ENCODE measurements around the gene GOLGA6L2. TPM values are rescaled to one million over a fixed set of nuclear protein-coding genes. Genes with fewer than 3 reads are reported as not detected.

The GOLGA6L2 gene
- total RNA-seq, 5 donors from 2014 or later (not counting 1 experiment from before 2014, with no cell fraction given) = not detected

DNA sequence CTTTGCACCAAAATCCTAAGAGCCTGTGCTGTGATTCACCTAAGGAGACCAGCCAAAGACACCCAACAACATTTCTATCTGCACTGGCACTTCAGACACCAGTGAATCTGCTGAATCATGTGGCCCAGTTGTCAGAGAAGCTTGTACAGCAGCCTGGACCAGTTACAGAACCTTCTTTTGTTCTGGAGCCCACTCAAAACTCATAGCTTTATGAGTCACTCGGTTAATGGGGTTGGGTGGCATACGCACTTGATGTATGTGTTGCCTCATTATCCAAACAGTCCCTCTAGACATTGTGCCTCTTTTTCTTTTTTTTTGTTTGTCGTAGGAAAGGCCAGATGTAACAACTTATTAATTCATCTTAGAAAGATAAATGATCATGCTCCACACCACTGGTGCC lies 25.6 kb upstream of the GOLGA6L2 start:
- ChIA-PET CTCF (no interaction called here), POLR2A (no interaction called here)
- Mint-ChIP-seq H3K9me3 (no peaks in the 10 kb centered on the region), H3K27ac (no peak overlapping the region), H3K36me3 (no peaks in the 10 kb centered on the region), H3K4me1 (no peaks in the 10 kb centered on the region), H3K4me3 (no peak overlapping the region), H3K27me3 (peaks cover 3 to 9% of the 10 kb centered on the region in 2 donors)
- Histone ChIP-seq H3K27ac (ENCODE audit: low read length) (no peak overlapping the region), H3K4me1 (ENCODE audit: control insufficient read depth in 1 of 2, extremely low read depth in 1 of 2, insufficient read depth in 2 of 2, low read length in 2 of 2) (no peaks in the 10 kb centered on the region), H3K27me3 (replicated peaks in 1 of 2; ENCODE audit: control insufficient read depth in 2 of 2, extremely low read depth in 1 of 2, insufficient read depth in 2 of 2, low read length in 1 of 2) (peaks cover 0 to 3% of the 10 kb centered on the region in 2 experiments), H3K9me3 (no peaks in the 10 kb centered on the region), H3K4me3 (ENCODE audit: control insufficient read depth in 1 of 2, extremely low read depth in 1 of 2, low read length in 1 of 2) (no peak overlapping the region), H3K36me3 (ENCODE audit: control insufficient read depth in 2 of 2, extremely low read depth in 1 of 2, insufficient read depth in 1 of 2, low read length in 1 of 2) (no peaks in the 10 kb centered on the region)
- DNase-seq (no peak), ATAC-seq (replicated peaks in 1 of 4) (no peak)
- no CpG with 5 or more reads among the region's 3 CpGs for WGBS (ENCODE audit: insufficient coverage)

- DNase-seq = no peak
Observed at GRCh38 chr15:23472033-23472432, 25.0 kb upstream of the GOLGA6L2 start.

DNA sequence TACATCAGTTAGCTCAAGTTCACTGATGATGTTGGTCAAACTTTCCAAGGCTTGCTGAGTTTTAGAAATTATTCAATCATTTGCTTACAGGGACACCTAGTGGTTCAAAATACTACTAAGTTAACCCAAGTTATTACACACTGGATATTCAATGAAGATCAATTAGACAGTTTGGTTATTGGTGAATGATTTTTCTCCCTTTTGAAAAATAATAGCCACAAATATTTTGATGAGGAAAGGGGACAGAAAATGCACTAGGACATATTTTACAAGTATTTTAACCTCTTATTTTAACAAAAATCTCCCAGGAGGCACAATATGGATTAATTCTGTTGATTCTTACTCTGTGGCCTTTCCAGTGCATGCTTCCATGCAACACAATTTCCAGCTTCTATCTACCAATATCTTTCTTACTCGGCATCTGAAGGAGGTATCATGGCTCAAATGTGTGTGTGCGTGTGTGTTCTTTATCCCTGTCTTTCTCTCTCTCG lies 20.1 kb upstream of the GOLGA6L2 start:
- DNase-seq = peak in 1 of 35 experiments; percentile 2

More at GRCh38 chr15:23472033-23472432, 25.0 kb upstream of the GOLGA6L2 start:
- Mint-ChIP-seq H3K9me3 (no peaks in the 10 kb centered on the region), H3K27ac (no peak overlapping the region), H3K4me3 (no peak overlapping the region), H3K4me1 (no peaks in the 10 kb centered on the region), H3K36me3 (no peaks in the 10 kb centered on the region), H3K27me3 (peaks cover 3 to 9% of the 10 kb centered on the region in 2 donors)
- no CpG with 5 or more reads among the region's 1 CpG for WGBS (ENCODE audit: insufficient coverage)
- no peaks in the 10 kb centered on the region for H3K9me3 ChIP-seq
- H3K27ac ChIP-seq (ENCODE audit: low read length) = no peak overlapping the region
- ChIA-PET CTCF (no interaction called here), POLR2A (no interaction called here)
- no peak overlapping the region for H3K4me3 ChIP-seq (ENCODE audit: control insufficient read depth in 1 of 2, extremely low read depth in 1 of 2, low read length in 1 of 2)
- no peaks in the 10 kb centered on the region for H3K36me3 ChIP-seq (ENCODE audit: control insufficient read depth in 2 of 2, extremely low read depth in 1 of 2, insufficient read depth in 1 of 2, low read length in 1 of 2)
- H3K4me1 ChIP-seq (ENCODE audit: control insufficient read depth in 1 of 2, extremely low read depth in 1 of 2, insufficient read depth in 2 of 2, low read length in 2 of 2) = no peaks in the 10 kb centered on the region
- H3K27me3 ChIP-seq (replicated peaks in 1 of 2; ENCODE audit: control insufficient read depth in 2 of 2, extremely low read depth in 1 of 2, insufficient read depth in 2 of 2, low read length in 1 of 2) = peaks cover 0 to 3% of the 10 kb centered on the region in 2 experiments
- ATAC-seq (replicated peaks in 1 of 4) = no peak

GRCh38 chr15:23457890-23458289 lies 10.8 kb upstream of the GOLGA6L2 start:
- H3K36me3 Mint-ChIP-seq = no peaks in the 10 kb centered on the region
- POLR2A ChIA-PET = no interaction called here

More for the DNA sequence above, 20.1 kb upstream of the GOLGA6L2 start:
- ChIA-PET CTCF (interaction anchor here in 1 of 2 donors (0.7 kb wide), 1 partner anchor 57 kb away, joined by 3 read pairs; no protein-coding TSS in a partner anchor), POLR2A (no interaction called here)
- Histone ChIP-seq H3K4me3 (ENCODE audit: control insufficient read depth in 1 of 2, extremely low read depth in 1 of 2, low read length in 1 of 2) (no peak overlapping the region), H3K27me3 (replicated peaks in 1 of 2; ENCODE audit: control insufficient read depth in 2 of 2, extremely low read depth in 1 of 2, insufficient read depth in 2 of 2, low read length in 1 of 2) (peaks cover 0 to 6% of the 10 kb centered on the region in 2 experiments), H3K9me3 (no peaks in the 10 kb centered on the region), H3K4me1 (ENCODE audit: control insufficient read depth in 1 of 2, extremely low read depth in 1 of 2, insufficient read depth in 2 of 2, low read length in 2 of 2) (no peaks in the 10 kb centered on the region), H3K36me3 (ENCODE audit: control insufficient read depth in 2 of 2, extremely low read depth in 1 of 2, insufficient read depth in 1 of 2, low read length in 1 of 2) (no peaks in the 10 kb centered on the region), H3K27ac (ENCODE audit: low read length) (no peak overlapping the region)
- no CpG with 5 or more reads among the region's 3 CpGs for WGBS (ENCODE audit: insufficient coverage)
- peaks cover 6 to 7% of the 10 kb centered on the region in 2 donors for H3K27me3 Mint-ChIP-seq
- H3K27ac Mint-ChIP-seq = no peak overlapping the region
- H3K36me3 Mint-ChIP-seq = no peaks in the 10 kb centered on the region
- H3K9me3 Mint-ChIP-seq = no peaks in the 10 kb centered on the region
- no peak overlapping the region for H3K4me3 Mint-ChIP-seq
- H3K4me1 Mint-ChIP-seq = no peaks in the 10 kb centered on the region
- ATAC-seq (replicated peaks in 1 of 4) = no peak

GRCh38 chr15:23446215-23447106 lies 582 bp downstream of the GOLGA6L2 start:
- Histone ChIP-seq H3K4me3 (ENCODE audit: control insufficient read depth in 1 of 2, extremely low read depth in 1 of 2, low read length in 1 of 2) (no peak overlapping the region), H3K9me3 (no peaks in the 10 kb centered on the region), H3K27ac (ENCODE audit: low read length) (no peak overlapping the region), H3K36me3 (ENCODE audit: control insufficient read depth in 2 of 2, extremely low read depth in 1 of 2, insufficient read depth in 1 of 2, low read length in 1 of 2) (no peaks in the 10 kb centered on the region), H3K27me3 (replicated peaks in 1 of 2; ENCODE audit: control insufficient read depth in 2 of 2, extremely low read depth in 1 of 2, insufficient read depth in 2 of 2, low read length in 1 of 2) (peaks cover 0 to 2% of the 10 kb centered on the region in 2 experiments), H3K4me1 (ENCODE audit: control insufficient read depth in 1 of 2, extremely low read depth in 1 of 2, insufficient read depth in 2 of 2, low read length in 2 of 2) (no peaks in the 10 kb centered on the region)
- DNase-seq (no peak), ATAC-seq (replicated peaks in 1 of 4) (no peak)
- ChIA-PET CTCF (no interaction called here), POLR2A (no interaction called here)
- Mint-ChIP-seq H3K9me3 (no peaks in the 10 kb centered on the region), H3K4me3 (no peak overlapping the region), H3K4me1 (no peaks in the 10 kb centered on the region), H3K36me3 (no peaks in the 10 kb centered on the region), H3K27me3 (peaks cover 4 to 7% of the 10 kb centered on the region in 2 donors), H3K27ac (no peak overlapping the region)
- 82% methylated on average over 10 of the region's 15 CpGs for WGBS (ENCODE audit: insufficient coverage)

More at GRCh38 chr15:23457890-23458289, 10.8 kb upstream of the GOLGA6L2 start:
- no peaks in the 10 kb centered on the region for H3K9me3 Mint-ChIP-seq
- DNase-seq = no peak
- Histone ChIP-seq H3K9me3 (no peaks in the 10 kb centered on the region), H3K4me3 (ENCODE audit: control insufficient read depth in 1 of 2, extremely low read depth in 1 of 2, low read length in 1 of 2) (no peak overlapping the region), H3K27ac (ENCODE audit: low read length) (no peak overlapping the region), H3K27me3 (replicated peaks in 1 of 2; ENCODE audit: control insufficient read depth in 2 of 2, extremely low read depth in 1 of 2, insufficient read depth in 2 of 2, low read length in 1 of 2) (no peaks in the 10 kb centered on the region), H3K36me3 (ENCODE audit: control insufficient read depth in 2 of 2, extremely low read depth in 1 of 2, insufficient read depth in 1 of 2, low read length in 1 of 2) (no peaks in the 10 kb centered on the region), H3K4me1 (ENCODE audit: control insufficient read depth in 1 of 2, extremely low read depth in 1 of 2, insufficient read depth in 2 of 2, low read length in 2 of 2) (no peaks in the 10 kb centered on the region)
- no peak overlapping the region for H3K27ac Mint-ChIP-seq
- 80% methylated on average over 1 of the region's 5 CpGs for WGBS (ENCODE audit: insufficient coverage)
- CTCF ChIA-PET = interaction anchor here in 1 of 2 donors (0.6 kb wide), 1 partner anchor 369 kb away, joined by 4 read pairs; no protein-coding TSS in a partner anchor
- no peaks in the 10 kb centered on the region for H3K4me1 Mint-ChIP-seq
- ATAC-seq (replicated peaks in 1 of 4) = no peak
- H3K4me3 Mint-ChIP-seq = no peak overlapping the region
- no peaks in the 10 kb centered on the region for H3K27me3 Mint-ChIP-seq

DNA sequence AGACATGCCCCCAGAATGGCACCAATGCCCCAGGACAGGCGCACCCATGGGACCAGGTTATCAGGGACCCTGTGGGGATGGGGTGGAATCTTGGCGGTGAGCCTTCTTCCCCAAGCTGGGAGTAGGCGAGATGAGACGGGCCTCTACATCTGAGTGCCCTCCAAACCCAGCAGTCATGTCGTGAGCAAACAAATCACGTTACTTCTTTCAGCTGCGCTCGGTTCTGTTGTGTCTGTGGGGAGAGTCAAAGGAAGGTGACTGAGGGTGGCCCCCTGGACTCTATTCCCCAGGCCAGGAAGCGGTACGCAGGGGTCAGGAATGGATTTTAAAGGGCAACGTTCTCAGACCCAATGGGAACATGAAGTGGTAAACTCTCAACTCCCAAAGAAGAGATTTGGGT lies 2.8 kb downstream of the GOLGA6L2 start:
- ATAC-seq (replicated peaks in 1 of 4) (no peak), DNase-seq (no peak)
- 85% methylated on average over 6 of the region's 11 CpGs for WGBS (ENCODE audit: insufficient coverage)
- H3K27me3 ChIP-seq (replicated peaks in 1 of 2; ENCODE audit: control insufficient read depth in 2 of 2, extremely low read depth in 1 of 2, insufficient read depth in 2 of 2, low read length in 1 of 2) = peaks cover 0 to 5% of the 10 kb centered on the region in 2 experiments
- H3K4me3 ChIP-seq (ENCODE audit: control insufficient read depth in 1 of 2, extremely low read depth in 1 of 2, low read length in 1 of 2) = no peak overlapping the region
- H3K27ac Mint-ChIP-seq = no peak overlapping the region
- no peaks in the 10 kb centered on the region for H3K9me3 ChIP-seq
- H3K4me3 Mint-ChIP-seq = no peak overlapping the region
- no peaks in the 10 kb centered on the region for H3K4me1 ChIP-seq (ENCODE audit: control insufficient read depth in 1 of 2, extremely low read depth in 1 of 2, insufficient read depth in 2 of 2, low read length in 2 of 2)
- H3K36me3 Mint-ChIP-seq = no peaks in the 10 kb centered on the region
- H3K27me3 Mint-ChIP-seq = peaks cover 4 to 7% of the 10 kb centered on the region in 2 donors
- H3K9me3 Mint-ChIP-seq = no peaks in the 10 kb centered on the region
- H3K36me3 ChIP-seq (ENCODE audit: control insufficient read depth in 2 of 2, extremely low read depth in 1 of 2, insufficient read depth in 1 of 2, low read length in 1 of 2) = no peaks in the 10 kb centered on the region
- H3K27ac ChIP-seq (ENCODE audit: low read length) = no peak overlapping the region
- no peaks in the 10 kb centered on the region for H3K4me1 Mint-ChIP-seq
- POLR2A ChIA-PET = no interaction called here
- CTCF ChIA-PET = no interaction called here
